ENCODE measurements around the gene WNT10A.
"Not testable (repeated sequence)": the region's sequence is repeated elsewhere in the genome, so short reads cannot be mapped to it uniquely, and the experiment has no call there.

WNT10A gene

GRCh38 chr2:218894880-218895157 lies 14.2 kb downstream of the WNT10A start:
- DNase-seq: no peak

- no peak for DNase-seq
Observed at GRCh38 chr2:218895326-218895725, 14.7 kb downstream of the WNT10A start.

- no peak for DNase-seq
Observed at GRCh38 chr2:218895759-218896500, 15.3 kb downstream of the WNT10A start.

GRCh38 chr2:218896501-218897393 lies 16.1 kb downstream of the WNT10A start:
- peak; percentile 75 to 80 for DNase-seq

GRCh38 chr2:218897394-218898108 lies 16.9 kb downstream of the WNT10A start:
- no peak for DNase-seq

GRCh38 chr2:218898109-218898878 lies 17.6 kb downstream of the WNT10A start:
- DNase-seq: peak; percentile 87 to 94

GRCh38 chr2:218899147-218899546 lies 18.5 kb downstream of the WNT10A start:
- DNase-seq: no peak

GRCh38 chr2:218902427-218902826 lies 21.8 kb downstream of the WNT10A start:
- DNase-seq: no peak

- no peak for DNase-seq
Observed at GRCh38 chr2:218904176-218904575, 23.5 kb downstream of the WNT10A start.

- peak; percentile 87 to 89 for DNase-seq
Observed at GRCh38 chr2:218908721-218909619, 28.3 kb downstream of the WNT10A start.

- no peak for DNase-seq
Observed at GRCh38 chr2:218910741-218911140, 30.1 kb downstream of the WNT10A start.

GRCh38 chr2:218920504-218920903 lies 39.9 kb downstream of the WNT10A start:
- no peak for DNase-seq

GRCh38 chr2:218924757-218925156 lies 44.1 kb downstream of the WNT10A start:
- DNase-seq: no peak

- DNase-seq: no peak
Observed at GRCh38 chr2:218925434-218925833, 44.8 kb downstream of the WNT10A start.

GRCh38 chr2:218927422-218927821 lies 46.8 kb downstream of the WNT10A start:
- DNase-seq: no peak

- no peak for DNase-seq
Observed at GRCh38 chr2:218927876-218928275, 47.2 kb downstream of the WNT10A start.

GRCh38 chr2:218930488-218930887 lies 49.8 kb downstream of the WNT10A start:
- DNase-seq: not testable (repeated sequence)

GRCh38 chr2:218931751-218932150 lies 51.1 kb downstream of the WNT10A start:
- not testable (repeated sequence) for DNase-seq

Measured in stimulated activated CD4-positive, alpha-beta T cell treated with anti-CD3 and anti-CD28 coated beads, Interleukin-2, amount 100 ng/mL, for 48 hours (primary cell).